Measurements from ENCODE around the gene H6PD.
A peak's percentile ranks its signal among the peaks of the same experiment; 100 is the strongest.

H6PD gene

DNA sequence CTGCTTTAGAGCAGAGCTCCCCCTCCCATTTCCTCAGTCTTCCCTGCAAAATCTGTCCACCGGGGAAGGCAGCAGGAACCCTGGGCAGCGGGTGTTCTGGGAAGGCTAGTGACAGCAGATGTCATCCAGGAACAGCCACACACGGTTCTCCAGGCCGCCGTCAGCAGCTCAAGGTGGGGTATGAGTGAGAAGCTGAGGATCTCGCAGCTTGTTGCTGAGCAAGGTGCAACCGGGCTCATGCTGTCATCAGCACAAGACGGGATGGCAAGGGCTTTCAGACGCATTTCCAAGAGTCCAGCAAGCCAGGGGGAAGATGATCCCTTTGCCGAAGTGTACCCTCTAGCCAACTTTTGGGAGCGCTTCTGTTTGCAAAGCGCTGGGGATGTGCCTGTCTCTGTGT, 35.1 kb downstream of the H6PD start:
- DNase-seq (ENCODE audit: low read depth, low spot score): no peak

DNA sequence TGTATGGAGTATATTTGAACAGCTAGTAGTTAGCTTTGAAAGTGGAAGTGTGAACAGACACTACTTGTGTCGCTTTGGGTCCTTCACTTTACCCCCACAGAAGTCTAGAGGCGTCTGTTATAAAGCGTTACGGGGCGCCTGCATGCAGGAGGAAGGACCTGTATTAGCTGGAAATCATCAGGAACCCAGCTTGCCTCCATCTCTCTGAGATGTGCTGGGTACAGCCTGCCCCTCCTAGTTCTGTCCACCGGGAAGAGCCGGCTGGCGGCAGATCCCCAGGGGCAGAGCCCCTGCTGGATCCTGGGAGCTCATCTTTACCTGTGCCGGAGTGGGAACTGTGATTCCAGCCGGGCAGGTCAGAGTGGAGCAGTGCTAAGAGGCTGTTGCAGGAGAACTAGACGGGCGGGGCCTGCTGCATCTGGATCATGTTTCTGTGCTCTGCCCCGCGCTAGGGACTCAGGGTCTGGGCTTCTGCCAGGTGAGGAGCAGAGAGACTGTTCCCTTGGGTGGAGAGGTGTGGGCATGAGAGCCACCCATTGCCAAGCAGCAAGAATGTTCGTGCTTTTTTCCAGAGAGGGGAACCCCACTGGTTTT, 35.8 kb downstream of the H6PD start:
- H3K4me3 ChIP-seq (ENCODE audit: low read length): no peak overlapping the region
- no peak for DNase-seq (ENCODE audit: low read depth, low spot score)

More for the DNA sequence above, 35.1 kb downstream of the H6PD start:
- no peak overlapping the region for H3K4me3 ChIP-seq (ENCODE audit: low read length)

DNA sequence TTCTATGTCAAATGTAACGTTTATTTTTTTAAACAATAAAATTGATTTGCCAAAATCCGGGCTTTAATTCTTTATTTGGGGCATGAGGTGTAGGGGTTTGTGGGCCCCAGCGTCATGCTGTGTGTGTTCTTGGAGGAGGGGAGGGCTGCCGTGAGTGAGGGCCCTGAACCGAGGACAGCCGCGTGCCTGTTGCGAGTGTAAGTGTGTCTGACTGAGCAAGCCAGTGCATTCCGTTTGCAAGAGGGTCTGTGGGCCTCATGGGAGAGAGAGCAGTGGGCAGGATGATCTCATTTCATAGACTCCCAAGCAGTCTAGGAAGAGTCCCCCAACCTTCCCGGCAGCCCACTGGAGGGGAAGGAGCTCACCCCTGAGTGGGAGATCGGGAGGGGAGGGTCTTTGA, 36.7 kb downstream of the H6PD start:
- DNase-seq (ENCODE audit: low read depth, low spot score): no peak
- H3K4me3 ChIP-seq (ENCODE audit: low read length): no peak overlapping the region

DNA sequence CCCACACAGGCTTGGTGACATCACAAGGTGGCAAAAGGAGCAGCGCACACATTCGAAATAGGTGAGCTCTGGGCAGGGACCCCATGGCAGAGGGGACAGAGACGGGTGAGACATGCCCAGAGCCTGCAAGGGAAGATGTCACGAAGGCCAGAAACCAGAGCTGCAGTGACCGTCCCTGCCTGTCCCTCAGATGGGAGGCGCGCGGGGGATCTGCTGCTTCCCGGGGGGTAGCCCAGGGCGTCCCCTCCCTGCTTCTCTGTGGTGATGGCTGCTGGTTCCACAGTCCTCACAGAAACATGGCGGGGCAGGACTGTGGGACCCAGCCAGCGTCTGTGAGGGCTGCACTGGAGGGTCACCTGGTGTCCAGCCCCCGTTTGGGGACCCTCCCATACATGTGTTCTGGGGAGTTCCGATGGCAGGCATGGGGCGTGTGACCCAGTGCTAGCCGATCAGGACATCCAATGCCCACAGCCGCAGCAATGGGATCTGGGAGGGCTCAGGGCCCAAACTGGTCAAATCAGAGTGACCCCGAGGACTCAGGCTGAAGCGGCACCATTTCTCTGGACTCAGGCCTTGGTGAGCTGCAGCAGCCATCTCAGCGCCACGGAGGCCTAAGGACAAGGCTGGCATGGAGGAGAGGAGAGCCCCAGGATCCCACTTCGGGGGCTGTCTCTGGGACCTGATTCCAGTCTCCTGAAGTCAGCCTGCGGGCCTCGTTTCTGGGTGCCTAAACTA, 37.5 kb downstream of the H6PD start:
- DNase-seq (ENCODE audit: low read depth, low spot score): no peak
- no peak overlapping the region for H3K4me3 ChIP-seq (ENCODE audit: low read length)

DNA sequence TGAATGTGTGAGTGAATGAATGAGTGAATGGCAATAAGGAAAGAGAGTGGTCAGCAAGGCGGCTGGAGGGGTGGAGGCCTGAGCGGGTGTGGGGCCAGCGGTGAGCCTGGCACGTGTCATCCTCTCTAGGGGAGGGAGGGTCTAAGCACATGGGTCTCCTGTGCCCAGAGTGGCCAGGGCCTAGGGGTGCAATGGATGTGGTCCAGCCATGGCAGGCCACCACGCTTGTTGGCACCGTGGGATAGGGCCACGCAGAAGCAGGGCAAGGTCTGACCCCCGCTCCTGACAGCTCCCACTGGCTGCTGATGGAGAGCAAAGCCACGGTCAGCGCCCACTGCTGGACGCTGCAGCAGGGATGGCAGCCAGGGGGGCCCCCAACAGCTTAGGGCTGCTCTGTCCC, 38.6 kb downstream of the H6PD start:
- no peak for DNase-seq (ENCODE audit: low read depth, low spot score)
- H3K4me3 ChIP-seq (ENCODE audit: low read length): no peak overlapping the region

DNA sequence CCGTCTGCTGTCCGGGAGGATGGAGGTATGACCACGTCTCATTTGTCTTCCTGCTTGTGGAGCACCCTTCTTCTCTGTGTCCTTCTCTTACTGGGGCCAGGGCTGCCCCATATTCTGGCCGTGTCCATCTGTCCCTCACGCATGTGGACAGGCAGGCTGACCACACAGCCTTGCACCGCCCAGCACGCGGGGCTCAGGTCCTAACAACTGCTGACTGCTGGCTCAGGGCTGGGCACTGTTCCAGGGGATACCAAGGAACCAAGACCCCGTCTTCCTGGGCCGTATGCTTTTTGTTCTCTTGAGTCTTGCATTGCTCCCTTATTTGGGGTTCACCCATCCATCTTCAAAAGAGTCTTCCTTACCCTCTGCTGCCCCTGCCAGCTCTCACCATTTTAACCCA, 40.6 kb downstream of the H6PD start:
- DNase-seq (ENCODE audit: low read depth, low spot score): no peak
- no peak overlapping the region for H3K4me3 ChIP-seq (ENCODE audit: low read length)

DNA sequence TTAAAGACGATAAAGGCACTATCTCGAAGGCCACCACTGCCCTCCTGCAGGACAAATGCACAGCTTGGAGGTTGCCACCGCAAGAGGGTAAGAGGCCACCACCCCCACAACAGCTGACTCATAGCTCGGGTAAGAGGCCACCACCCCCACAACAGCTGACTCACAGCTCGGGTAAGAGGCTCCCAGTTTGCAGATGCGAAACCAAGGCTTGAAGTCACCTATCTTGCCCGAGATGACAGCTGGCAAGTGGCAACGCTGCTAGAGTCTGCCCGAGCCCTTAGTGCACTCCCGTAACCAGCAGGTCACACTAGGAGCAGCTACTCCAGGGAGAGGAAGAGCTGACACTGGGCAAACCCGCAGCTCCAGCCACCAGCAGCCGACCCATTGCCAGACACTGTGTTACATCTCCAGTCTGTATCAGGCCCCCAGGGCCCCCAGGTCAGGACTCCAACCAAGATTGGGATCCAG, 41.0 kb downstream of the H6PD start:
- DNase-seq (ENCODE audit: low read depth, low spot score): peak; percentile 80
- H3K4me3 ChIP-seq (ENCODE audit: low read length): no peak overlapping the region

DNA sequence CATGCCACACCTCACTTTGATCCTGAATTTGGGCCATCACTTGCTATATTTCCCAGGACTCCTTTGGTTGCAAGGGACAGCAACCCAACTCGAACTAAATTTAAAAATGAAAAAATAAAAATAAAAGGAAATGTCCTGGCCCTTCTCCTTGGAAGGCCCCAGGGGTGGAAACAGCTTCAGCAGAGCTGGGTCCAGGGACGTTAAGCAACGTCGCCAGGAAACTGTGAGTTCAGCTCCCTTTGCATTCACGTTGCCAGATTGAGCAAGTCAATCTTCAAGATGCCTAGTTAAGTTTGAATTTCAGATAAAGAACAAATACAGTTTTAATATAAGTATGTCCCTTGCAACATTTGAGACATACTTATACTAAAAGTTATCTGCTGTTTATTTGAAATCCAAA, 43.5 kb downstream of the H6PD start:
- no peak overlapping the region for H3K4me3 ChIP-seq (ENCODE audit: low read length)
- no peak for DNase-seq (ENCODE audit: low read depth, low spot score)

DNA sequence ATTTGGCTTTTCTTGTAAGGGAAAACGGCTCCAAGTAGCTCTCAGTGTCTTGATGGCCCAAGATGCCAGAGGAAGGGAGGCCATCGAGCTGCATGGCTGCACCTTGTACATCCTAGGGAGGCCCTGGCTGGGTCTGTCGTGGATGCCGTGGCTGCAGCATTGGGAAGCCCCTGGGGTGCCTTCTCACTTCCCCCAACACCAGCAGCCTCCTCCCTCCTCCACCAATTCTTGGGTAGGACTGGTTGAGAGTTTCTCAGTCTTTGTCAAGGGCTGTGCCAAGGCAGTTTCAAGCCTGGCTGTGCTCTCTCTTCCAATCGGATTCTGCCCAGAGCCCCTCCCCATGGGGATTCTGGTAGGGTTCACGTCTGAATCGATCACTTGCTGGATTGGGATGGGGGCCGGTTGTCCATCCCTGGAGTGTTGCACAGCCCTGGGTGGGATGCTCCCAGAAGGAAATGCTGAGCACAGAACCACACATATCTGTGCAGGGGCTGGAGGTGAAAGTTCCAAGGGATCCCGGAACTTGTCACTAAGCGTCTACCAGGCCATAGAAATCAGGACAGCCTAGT, 44.1 kb downstream of the H6PD start:
- DNase-seq (ENCODE audit: low read depth, low spot score): no peak
- peak overlapping the region; percentile 51 for H3K4me3 ChIP-seq (ENCODE audit: low read length)

DNA sequence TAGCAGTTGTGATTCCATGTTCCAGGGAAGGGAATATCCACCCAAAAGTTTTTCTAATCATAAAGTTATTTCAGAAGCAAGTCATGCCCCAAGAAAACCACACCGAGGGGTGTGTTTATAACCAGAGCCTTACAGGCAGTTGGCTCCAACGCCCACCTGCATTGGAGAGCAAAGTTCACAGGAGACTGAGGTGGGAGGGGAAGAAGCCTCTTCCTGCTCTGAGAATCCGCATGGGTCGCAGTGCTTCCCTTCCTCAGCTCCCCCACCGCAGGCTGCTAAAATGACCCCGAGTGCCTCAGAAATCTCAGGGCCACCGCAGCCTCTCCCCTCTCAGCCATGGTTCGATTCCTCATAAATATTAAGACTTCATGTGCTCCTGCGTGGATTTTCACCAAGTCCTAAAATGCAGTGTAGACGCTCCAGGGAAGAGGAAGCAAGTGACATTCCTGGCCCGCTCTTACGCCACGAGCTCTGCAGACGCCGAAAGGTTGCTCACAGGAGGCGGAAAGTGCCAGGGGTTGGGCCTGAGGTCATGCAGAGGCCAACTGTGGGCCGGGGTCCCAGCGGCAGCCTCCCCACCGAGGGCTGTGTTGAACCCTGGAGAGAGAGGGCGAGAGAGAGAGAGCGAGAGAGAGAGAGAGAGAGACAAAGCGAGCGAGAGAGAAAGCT, 44.7 kb downstream of the H6PD start:
- DNase-seq (ENCODE audit: low read depth, low spot score): peak; percentile 94

DNA sequence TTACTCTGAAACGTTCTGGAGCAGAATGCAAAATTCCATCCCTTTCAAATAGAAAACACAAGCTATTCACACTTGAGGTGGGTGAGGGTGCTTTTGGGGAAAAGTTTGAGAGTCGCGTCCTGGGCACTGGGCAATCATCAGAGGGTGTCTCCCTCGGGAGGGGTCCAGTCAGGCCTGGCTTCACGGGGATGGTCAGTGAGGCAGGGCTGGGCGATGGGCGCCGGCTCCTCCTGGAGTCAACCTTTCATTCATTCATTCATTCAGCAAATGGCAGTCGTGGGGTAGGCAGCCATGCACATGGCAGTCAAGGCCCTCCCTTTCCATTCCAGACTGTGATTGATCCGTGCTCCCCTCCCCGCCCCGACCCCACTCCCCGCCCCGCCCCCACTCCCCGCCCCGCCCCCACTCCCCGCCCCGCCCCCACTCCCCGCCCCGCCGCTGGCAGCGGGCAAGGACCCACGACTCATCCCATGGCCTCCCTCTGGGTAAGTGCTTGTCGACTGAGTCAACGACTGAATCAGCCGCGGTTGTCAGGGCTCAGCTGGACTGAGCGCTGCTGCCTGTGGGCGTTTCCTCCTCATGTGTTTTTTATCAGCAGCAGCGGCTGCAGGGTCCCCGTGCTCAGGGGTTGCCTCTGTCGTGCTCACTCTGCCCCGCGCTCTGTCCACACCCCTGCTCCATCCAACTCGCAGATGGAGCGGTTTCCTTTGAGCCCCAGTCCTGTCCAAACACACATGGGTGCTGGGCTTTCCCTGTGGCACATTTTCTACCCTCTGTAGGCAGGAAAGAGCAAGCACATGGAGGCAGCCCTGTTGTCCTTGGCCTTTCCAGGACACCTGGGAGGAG, 45.7 kb downstream of the H6PD start:
- peak overlapping the region; percentile 51 for H3K4me3 ChIP-seq (ENCODE audit: low read length)
- no peak for DNase-seq (ENCODE audit: low read depth, low spot score)

More for the DNA sequence above, 44.7 kb downstream of the H6PD start:
- H3K4me3 ChIP-seq (ENCODE audit: low read length): peak overlapping the region; percentile 51

DNA sequence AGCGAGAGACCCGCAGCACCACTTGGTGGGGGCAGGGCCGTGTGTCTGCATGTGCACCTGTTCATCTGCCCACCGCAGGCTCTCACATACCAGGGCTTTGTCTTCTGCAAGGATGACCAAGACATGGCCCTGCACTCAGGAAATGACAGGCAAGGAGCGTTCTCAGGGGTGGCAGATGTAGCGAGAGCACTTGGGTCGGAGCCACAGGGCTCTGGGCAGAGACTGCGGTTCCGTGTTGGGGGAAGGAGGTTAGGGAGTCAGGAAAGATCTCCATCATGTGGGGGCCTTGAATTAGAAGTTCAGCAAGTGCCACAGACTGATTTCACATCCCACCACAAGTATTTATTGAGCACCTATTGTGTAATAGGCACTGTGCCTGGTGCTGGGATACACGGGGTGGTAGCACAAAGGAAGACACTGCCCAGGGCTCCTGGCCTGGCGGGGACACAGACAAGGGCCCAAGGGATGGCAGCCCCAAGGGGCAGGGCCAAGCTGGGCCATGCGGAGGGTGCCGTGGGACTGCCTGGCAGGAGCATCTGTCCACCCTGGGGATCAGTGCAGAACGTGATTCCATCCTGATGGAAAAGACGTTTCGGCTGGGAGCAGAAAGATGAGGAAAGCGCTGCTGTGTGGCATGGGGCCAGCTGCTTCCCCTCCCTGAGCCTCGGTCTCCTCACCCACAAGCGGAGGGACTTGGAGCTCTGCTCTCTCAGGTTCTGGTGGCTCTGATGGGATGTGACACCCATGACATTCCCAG, 46.7 kb downstream of the H6PD start:
- no peak overlapping the region for H3K4me3 ChIP-seq (ENCODE audit: low read length)
- DNase-seq (ENCODE audit: low read depth, low spot score): no peak

DNA sequence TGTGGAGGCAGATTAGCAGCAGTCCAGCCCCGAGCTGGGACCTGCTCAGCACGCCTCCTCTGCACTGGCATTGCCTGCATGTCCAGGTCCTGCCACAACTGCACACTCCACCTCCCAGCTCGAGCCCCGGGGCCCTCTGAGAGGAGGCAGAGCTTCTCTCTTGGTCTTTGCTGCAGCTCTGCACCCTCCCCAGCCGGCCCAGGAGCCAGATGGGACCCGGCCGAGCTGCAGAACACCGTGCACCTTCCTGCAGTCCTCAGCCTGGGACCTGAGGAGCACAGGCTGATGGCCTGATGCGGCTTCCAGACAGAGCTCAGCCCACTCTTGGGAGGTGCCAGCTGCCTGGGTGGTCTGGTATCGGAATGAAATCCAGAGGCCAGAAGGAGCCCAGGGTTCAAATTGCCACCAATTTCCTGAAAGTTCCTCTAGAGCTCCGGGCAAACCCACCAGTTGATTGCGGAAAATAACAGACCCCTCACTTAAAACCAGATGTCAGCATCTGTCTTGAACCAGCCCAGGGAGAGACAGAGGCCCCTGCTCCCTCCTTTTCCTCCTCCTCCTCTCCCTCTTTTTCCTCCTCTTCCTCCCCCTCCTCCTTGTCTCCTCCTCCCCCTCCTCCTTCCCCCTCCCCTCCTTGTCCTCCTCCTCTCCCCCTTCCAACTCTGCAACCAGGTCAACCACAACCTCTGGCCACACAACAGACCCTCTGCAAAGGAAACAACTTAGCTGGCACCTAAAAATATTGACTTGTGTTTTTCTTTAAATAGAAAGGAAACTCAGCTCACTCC, 47.5 kb downstream of the H6PD start:
- DNase-seq (ENCODE audit: low read depth, low spot score): no peak
- no peak overlapping the region for H3K4me3 ChIP-seq (ENCODE audit: low read length)

DNA sequence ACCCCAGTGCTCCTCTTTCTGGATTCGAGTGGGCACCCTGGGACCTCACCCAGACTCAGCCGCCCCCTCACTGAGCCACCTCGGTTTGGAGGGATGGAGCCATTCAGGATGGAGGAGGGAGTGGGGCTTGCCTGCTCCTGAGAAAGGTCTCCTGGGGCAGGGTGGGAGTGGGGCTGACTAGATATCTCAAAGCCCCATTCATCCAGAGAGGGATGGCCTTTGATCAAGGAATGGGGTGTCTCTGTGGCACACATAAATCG, 48.1 kb downstream of the H6PD start:
- no peak overlapping the region for H3K4me3 ChIP-seq (ENCODE audit: low read length)
- DNase-seq (ENCODE audit: low read depth, low spot score): no peak

DNA sequence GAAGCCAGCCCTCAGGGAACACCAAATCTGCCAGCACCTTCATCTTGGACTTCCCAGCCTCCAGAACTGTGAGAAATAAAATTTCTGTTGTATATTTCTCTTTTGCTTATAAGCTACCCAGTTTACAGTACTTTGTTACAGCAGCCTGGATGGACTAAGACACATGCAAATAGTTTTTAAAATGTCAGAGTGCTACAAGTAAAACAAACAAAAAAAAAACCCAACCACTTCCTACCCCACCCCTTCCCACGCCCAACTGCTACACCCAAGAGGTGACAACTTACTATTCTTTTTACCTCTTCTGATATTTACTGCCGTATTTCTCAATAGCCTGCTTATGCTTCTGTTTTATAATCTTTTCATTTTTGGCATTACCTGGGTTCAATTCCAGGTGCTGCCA, 49.5 kb downstream of the H6PD start:
- H3K4me3 ChIP-seq (ENCODE audit: low read length): no peak overlapping the region
- DNase-seq (ENCODE audit: low read depth, low spot score): peak; percentile 62

DNA sequence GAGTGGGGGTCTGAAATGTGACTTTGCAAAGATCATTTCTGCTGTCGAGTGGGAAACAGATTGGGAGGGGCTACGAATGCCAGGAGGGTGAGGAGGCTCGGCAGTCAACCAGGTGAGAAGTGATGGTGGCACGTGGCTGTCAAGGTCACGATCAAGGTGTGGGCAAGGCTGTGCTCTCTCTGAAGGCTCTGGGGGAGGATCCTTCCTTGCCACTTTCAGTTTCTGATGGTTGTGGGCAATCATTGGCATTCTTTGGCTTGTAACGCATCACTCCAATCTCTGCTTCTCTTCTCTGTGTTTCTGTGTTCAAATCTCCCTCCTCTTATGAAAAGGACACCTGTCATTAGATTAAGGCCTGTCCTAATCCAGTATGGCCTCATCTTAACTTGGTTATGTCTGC, 52.0 kb downstream of the H6PD start:
- DNase-seq (ENCODE audit: low read depth, low spot score): no peak
- H3K4me3 ChIP-seq (ENCODE audit: low read length): no peak overlapping the region

DNA sequence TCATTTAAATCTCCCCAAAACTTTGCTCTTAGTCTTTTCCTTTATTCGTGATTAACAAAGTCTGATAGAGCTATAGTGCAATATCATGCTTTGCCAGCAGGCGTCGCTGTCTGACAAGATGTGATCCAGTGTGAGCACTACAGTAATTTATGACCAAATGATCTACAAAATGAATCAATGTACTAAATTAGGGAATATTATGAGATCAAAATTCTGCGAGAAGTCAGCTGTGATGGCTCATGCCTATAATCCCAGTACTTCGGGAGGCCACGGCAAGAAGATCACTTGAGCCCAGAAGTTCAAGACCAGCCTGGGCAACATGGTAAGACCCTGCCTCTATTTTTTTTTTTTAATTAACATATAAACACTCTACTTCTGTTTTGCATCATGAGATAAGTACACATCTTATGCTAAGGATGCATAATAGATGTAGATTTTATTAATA, 54.5 kb downstream of the H6PD start:
- DNase-seq (ENCODE audit: low read depth, low spot score): peak; percentile 78
- no peak overlapping the region for H3K4me3 ChIP-seq (ENCODE audit: low read length)

Measured in Jurkat, Clone E6-1 (cell line).